Ovary (tissue), 9 donors: ENCODE data around the gene IFT74. TPM values are rescaled to one million over a fixed set of nuclear protein-coding genes. Genes with fewer than 3 reads are reported as not detected.
A peak's percentile ranks its signal among the peaks of the same experiment; 100 is the strongest.

Source experiments
- DNase-seq, 5 donors: peaks; one replicate each; pipeline ENCODE4 v3.0.0-alpha.2; 2019 to 2020
- H3K27ac ChIP-seq, 2 donors: fragments of 200-600 bp; one replicate each; pipeline versions ENCODE4 v1.5.1 to v1.8.0; 2019 to 2022
- H3K27me3 ChIP-seq: fragments of 200-600 bp; one replicate; pipeline ENCODE4 v1.8.0; 2022
- H3K36me3 ChIP-seq: fragments of 200-600 bp; sonication (generic); one replicate; pipeline ENCODE4 v1.5.1; 2019
- H3K4me1 ChIP-seq: one replicate; pipeline ENCODE4 v1.8.1; 2013; ENCODE audit warnings: mild to moderate bottlenecking, moderate library complexity; ENCODE audit not compliant: insufficient read depth
- H3K4me3 ChIP-seq: fragments of 200-600 bp; sonication (generic); one replicate; pipeline ENCODE4 v1.5.1; 2017
- H3K9me3 ChIP-seq, 2 donors: fragments of 200-600 bp in 1 of 2; sonication (generic) in 1 of 2; one replicate each; pipeline versions ENCODE4 v1.5.1 to v1.8.1; 2013 to 2019; ENCODE audit warnings: mild to moderate bottlenecking in 1 of 2, moderate library complexity in 1 of 2
- CTCF ChIP-seq, 3 donors: fragments of 450-650 bp in 2 of 3; fragments of 200-600 bp in 1 of 3; IDR thresholded peaks; one replicate each; pipeline versions ENCODE4 v1.5.1 to v1.8.0; 2016 to 2022; ENCODE audit warnings: antibody characterized with exemption in 3 of 3, mild to moderate bottlenecking in 1 of 3
- EP300 ChIP-seq: sonication (generic); formaldehyde crosslinking; IDR thresholded peaks from one replicate; pipeline ENCODE4 v1.6.1; 2017; ENCODE audit warnings: antibody characterized with exemption
- POLR2A ChIP-seq: fragments of 450-650 bp; IDR thresholded peaks from one replicate; pipeline ENCODE4 v1.6.1; 2017; ENCODE audit warnings: antibody characterized with exemption, mild to moderate bottlenecking, moderate library complexity
- WGBS, 3 donors: extraction: QIAGEN DNeasy Blood & Tissue Kit in 1 of 3; methylation state at CpG; one replicate each; pipeline versions ENCODE4 v1.1.5 to v1.1.7; 2013 to 2017; 5-methylcytosine and 5-hydroxymethylcytosine counted together
- intact Hi-C, 4 donors: fragments of 100-400 bp; cut with DNase I; formaldehyde crosslinking; loops; one replicate each; pipeline versions ENCODE4 v1.11.0 to v1.15.1; 2022 to 2023
- polyA plus RNA-seq, 2 donors: library from polyadenylated mRNA; stranded (reverse); fragments of 200-250 nt in 1 of 2; fragments of 350-450 nt in 1 of 2; fragmentation: Illumina TruSeq in 1 of 2; extraction: RNeasy Lipid Tissue Mini Kit (QIAGEN cat#74804) in 1 of 2; gene quantifications; one replicate each; pipeline ENCODE4 v1.2.3, GENCODE V29; 2013 to 2014
- total RNA-seq, 7 donors: library from RNA; depleted of rRNA in 2 of 7; stranded (reverse); fragments of >200 nt in 2 of 7; fragmentation: NEBNext Ultra II Directional in 3 of 7; extraction: Animal tissue kit (Norgen Biotek cat#: 25700) in 3 of 7; gene quantifications; one replicate each; pipeline versions ENCODE4 v1.1.0 to v1.2.4, GENCODE V29; 2016 to 2023
- donor health status: DM: no; HTN: no; CAD: no; lungs with moderate emphysema.
- donor health status: DM: no; HTN: no; CAD: no.
- donor health status: Bipolar disorder and iron deficiency.
- donor health status: DM: yes; HTN: yes; CAD: no.
- donor health status: DM: no; HTN: no; CAD: no.
- donor health status: DM: yes; HTN: yes; CAD: no.

IFT74 gene
- total and polyA plus RNA-seq, 9 donors = 9.2 to 24.6 (median 16.2) TPM

GRCh38 chr9:26949637-26950069 lies 6.6 kb upstream of the IFT74 start:
- WGBS, 3 donors = 46 to 61% (median 50%) methylated on average over 6 of the region's 6 CpGs
- Histone ChIP-seq H3K4me3 (no peak overlapping the region), H3K27me3 (no peaks in the 10 kb centered on the region), H3K27ac (no peak overlapping the region), H3K36me3 (no peaks in the 10 kb centered on the region), H3K9me3 (no peaks in the 10 kb centered on the region), H3K4me1 (peaks cover 4% of the 10 kb centered on the region)
- intact Hi-C loops = loop anchor here in 1 of 4 donors (5.0 kb wide), 1 partner anchor 52 kb away; no protein-coding TSS in a partner anchor
- no peak for DNase-seq
- no peak for TF ChIP-seq POLR2A

- H3K36me3 ChIP-seq = no peaks in the 10 kb centered on the region
- no peak for DNase-seq
- no peaks in the 10 kb centered on the region for H3K27me3 ChIP-seq
- no peaks in the 10 kb centered on the region for H3K9me3 ChIP-seq
- intact Hi-C loops = no loop called here
- WGBS, 3 donors = 73 to 87% (median 85%) methylated on average over 1 of the region's 1 CpG
- TF ChIP-seq POLR2A (no peak), CTCF (IDR thresholded peaks at IDR 0.05) (no peak), EP300 (no peak)
- no peak overlapping the region for H3K4me3 ChIP-seq
- no peak overlapping the region for H3K27ac ChIP-seq
- H3K4me1 ChIP-seq = peaks cover 6% of the 10 kb centered on the region
These were observed 5.7 kb upstream of the IFT74 start for GRCh38 chr9:26950521-26950920.

- no peak for TF ChIP-seq POLR2A
- no peak for TF ChIP-seq CTCF (IDR thresholded peaks at IDR 0.05)
- TF ChIP-seq EP300 = no peak
- DNase-seq = no peak
- peaks cover 5% of the 10 kb centered on the region for H3K4me1 ChIP-seq
- no peak overlapping the region for H3K27ac ChIP-seq
- no peaks in the 10 kb centered on the region for H3K27me3 ChIP-seq
- no peaks in the 10 kb centered on the region for H3K36me3 ChIP-seq
- intact Hi-C loops = no loop called here
- H3K9me3 ChIP-seq = no peaks in the 10 kb centered on the region
- WGBS, 3 donors = 79 to 82% (median 81%) methylated on average over 3 of the region's 3 CpGs
- H3K4me3 ChIP-seq = no peak overlapping the region
These were observed 4.4 kb upstream of the IFT74 start for GRCh38 chr9:26951794-26952193.

GRCh38 chr9:26954050-26954508 lies 2.1 kb upstream of the IFT74 start:
- intact Hi-C loops = no loop called here
- Histone ChIP-seq H3K27me3 (no peaks in the 10 kb centered on the region), H3K4me1 (peaks cover 4% of the 10 kb centered on the region), H3K4me3 (no peak overlapping the region), H3K27ac (no peak overlapping the region), H3K9me3 (no peaks in the 10 kb centered on the region), H3K36me3 (no peaks in the 10 kb centered on the region)
- TF ChIP-seq CTCF (IDR thresholded peaks at IDR 0.05) (no peak), EP300 (no peak), POLR2A (no peak)
- WGBS, 3 donors = 74 to 78% (median 76%) methylated on average over 3 of the region's 3 CpGs
- DNase-seq = no peak

GRCh38 chr9:26955222-26955903 lies 849 bp upstream of the IFT74 start:
- Histone ChIP-seq H3K27me3 (no peaks in the 10 kb centered on the region), H3K4me1 (peaks cover 4% of the 10 kb centered on the region), H3K9me3 (no peaks in the 10 kb centered on the region), H3K4me3 (peak overlapping the region; percentile 58), H3K36me3 (no peaks in the 10 kb centered on the region), H3K27ac (peak overlapping the region in 1 of 2 donors; percentile 69)
- no peak for DNase-seq
- intact Hi-C loops = no loop called here
- 31 to 48% (median 46%) methylated on average over 4 of the region's 4 CpGs for WGBS, 3 donors
- TF ChIP-seq POLR2A (no peak), CTCF (IDR thresholded peaks at IDR 0.05) (no peak), EP300 (no peak)
